NB4 (cell line): ENCODE results near the gene TPR.

Experiments used
- DNase-seq: peaks from one replicate; pipeline ENCODE4 v3.0.0; 2010; ENCODE audit warnings: low read depth
- H3K4me3 ChIP-seq: one replicate; pipeline ENCODE4 v1.5.1; 2011; ENCODE audit warnings: mild to moderate bottlenecking, low read depth, low read length, moderate library complexity
- MAX ChIP-seq: IDR thresholded peaks from 2 replicates; pipeline ENCODE4 v1.6.1; 2011; ENCODE audit warnings: low read depth, low read length
- MYC ChIP-seq: IDR thresholded peaks from 2 replicates; pipeline ENCODE4 v1.6.1; 2011; ENCODE audit warnings: low read depth, low read length
- POLR2A ChIP-seq: IDR thresholded peaks from 2 replicates; pipeline ENCODE4 v1.6.1; 2011; ENCODE audit warnings: mild to moderate bottlenecking; ENCODE audit not compliant: insufficient read length; ENCODE audit errors: extremely low read depth
- TF ChIP-seq, protein P1 (sequence below): IDR thresholded peaks from one replicate; pipeline ENCODE4 v1.5.1; 2012; ENCODE audit warnings: low read depth, low read length

Gene TPR

GRCh38 chr1:186306533-186306932, 68.5 kb downstream of the TPR start:
- H3K4me3 ChIP-seq = no peak overlapping the region
- TF ChIP-seq MAX (no peak), MYC (no peak), POLR2A (no peak)
- TF ChIP-seq, protein P1, sequence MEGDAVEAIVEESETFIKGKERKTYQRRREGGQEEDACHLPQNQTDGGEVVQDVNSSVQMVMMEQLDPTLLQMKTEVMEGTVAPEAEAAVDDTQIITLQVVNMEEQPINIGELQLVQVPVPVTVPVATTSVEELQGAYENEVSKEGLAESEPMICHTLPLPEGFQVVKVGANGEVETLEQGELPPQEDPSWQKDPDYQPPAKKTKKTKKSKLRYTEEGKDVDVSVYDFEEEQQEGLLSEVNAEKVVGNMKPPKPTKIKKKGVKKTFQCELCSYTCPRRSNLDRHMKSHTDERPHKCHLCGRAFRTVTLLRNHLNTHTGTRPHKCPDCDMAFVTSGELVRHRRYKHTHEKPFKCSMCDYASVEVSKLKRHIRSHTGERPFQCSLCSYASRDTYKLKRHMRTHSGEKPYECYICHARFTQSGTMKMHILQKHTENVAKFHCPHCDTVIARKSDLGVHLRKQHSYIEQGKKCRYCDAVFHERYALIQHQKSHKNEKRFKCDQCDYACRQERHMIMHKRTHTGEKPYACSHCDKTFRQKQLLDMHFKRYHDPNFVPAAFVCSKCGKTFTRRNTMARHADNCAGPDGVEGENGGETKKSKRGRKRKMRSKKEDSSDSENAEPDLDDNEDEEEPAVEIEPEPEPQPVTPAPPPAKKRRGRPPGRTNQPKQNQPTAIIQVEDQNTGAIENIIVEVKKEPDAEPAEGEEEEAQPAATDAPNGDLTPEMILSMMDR = no peak
- DNase-seq = no peak

DNA sequence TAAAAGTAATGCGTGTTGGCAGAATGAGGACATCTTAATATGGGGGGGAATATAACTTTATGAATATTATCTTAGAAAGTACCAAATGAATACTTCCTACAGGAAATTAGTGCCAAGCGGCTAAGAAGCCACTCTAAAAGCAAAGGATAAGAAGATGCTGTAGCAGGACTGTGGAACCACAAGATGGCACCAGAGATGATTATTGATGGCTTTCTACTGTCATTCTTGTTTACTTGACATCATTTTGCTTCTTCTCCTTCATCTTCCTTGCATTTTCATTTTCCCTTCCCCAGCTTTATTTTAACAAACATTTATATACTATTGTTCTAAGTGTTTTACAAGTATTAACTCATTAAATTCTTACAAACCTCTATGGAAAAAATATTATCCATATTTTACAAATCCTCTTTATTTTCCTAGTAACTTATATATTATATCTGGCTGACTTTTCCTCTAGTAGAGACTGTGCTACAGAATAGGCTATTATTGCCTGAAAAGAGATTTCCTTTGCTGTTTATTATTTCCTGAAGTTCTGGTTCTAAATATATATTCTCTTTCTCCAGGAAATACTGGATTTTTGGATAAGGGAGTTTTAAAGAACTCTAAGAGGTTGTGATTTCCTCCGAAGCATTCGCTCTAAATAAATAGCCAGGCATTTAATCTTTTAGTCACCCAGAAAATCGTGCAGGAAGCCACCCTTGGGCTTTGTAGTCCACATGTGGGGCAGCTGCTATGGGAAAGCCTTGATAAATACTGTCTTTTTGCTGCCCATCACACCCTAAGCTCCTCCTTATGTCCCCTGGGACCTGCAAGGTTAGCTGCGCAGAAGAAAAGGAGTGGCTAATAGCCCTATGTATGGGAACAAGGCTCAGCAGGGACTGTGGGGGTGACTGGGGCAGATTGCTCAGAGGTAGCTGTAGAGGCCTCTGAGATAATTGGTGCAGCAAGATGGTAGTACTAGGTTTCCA, 69.8 kb downstream of the TPR start:
- no peak overlapping the region for H3K4me3 ChIP-seq
- TF ChIP-seq POLR2A (no peak), MYC (no peak), MAX (no peak)
- TF ChIP-seq, protein P1 = peak; percentile 59
- DNase-seq = peak; percentile 39

DNA sequence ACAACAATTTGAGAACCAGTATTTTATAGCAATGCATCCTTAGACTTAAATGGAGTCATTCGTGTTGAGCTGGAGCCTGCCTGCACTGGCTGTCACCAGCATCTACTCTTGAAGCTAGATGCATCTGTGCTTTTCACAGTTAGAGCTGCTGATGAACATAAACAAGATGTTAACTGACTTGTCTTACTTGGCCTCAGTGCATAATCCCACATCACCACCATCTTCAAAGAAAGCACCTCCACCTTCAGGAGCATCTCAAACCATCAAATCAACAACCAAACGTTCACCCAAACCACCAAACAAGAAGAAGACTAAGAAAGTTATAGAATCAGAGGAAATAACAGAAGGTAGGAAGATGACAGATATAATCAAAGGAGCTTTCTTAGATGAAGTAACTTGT, 71.1 kb downstream of the TPR start:
- no peak for DNase-seq
- no peak overlapping the region for H3K4me3 ChIP-seq
- TF ChIP-seq POLR2A (no peak), MAX (no peak), MYC (no peak)
- TF ChIP-seq, protein P1 = no peak

DNA sequence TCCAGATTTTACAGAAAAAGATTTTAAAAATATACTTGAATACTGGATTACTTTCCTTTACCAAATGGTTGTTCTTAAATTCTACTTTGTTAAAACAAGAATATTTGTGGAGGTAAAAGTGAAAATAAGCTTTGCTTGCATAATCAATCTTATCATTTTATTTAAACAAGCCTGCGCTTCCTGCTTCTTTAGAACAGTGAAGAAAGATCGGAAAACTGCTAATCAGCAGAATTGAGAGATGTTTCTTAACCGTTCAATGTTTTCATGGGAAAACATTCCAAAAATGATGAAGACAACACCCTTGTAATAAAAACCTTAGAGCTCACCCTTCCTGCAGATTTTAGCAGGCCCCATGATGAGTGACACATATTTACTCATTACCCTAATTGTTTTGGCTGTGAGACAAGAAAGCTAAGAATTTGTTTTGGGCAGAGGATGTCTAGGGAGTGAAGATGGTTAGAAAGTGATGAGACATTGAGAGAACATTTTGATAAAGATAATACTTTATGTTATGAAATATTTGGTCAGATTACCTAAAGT, 72.6 kb downstream of the TPR start:
- H3K4me3 ChIP-seq = no peak overlapping the region
- no peak for DNase-seq
- TF ChIP-seq POLR2A = no peak
- no peak for TF ChIP-seq MYC
- TF ChIP-seq, protein P1 = no peak
- TF ChIP-seq MAX = no peak

- DNase-seq = no peak
- TF ChIP-seq POLR2A (no peak), MYC (no peak), MAX (no peak)
- H3K4me3 ChIP-seq = no peak overlapping the region
Measured at GRCh38 chr1:186301448-186301847, 73.6 kb downstream of the TPR start.

DNA sequence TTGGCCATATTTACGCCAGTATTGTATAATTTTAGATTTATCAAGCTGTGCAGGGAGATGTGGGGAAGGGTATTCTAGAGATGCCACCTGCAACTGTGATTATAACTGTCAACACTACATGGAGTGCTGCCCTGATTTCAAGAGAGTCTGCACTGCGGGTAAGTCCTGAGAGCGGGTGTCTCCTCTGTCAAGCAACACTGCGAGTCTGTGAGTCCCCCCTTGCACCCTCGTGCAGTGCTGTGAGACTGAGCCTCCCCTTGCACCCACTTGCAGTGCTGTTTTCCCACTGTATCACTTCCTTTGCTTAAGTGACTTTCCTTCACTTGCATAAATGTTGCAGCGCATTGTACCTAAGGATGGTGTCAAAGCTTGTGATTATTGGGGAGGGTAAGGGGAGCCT, 75.0 kb downstream of the TPR start:
- no peak for TF ChIP-seq POLR2A
- TF ChIP-seq MAX = no peak
- TF ChIP-seq, protein P1 = no peak
- no peak for TF ChIP-seq MYC
- H3K4me3 ChIP-seq = no peak overlapping the region
- no peak for DNase-seq
